GM12874 (cell line): ENCODE measurements around the gene CD2.

Source experiments
- CTCF ChIP-seq: IDR thresholded peaks from 2 replicates; pipeline ENCODE4 v1.5.1; 2011; ENCODE audit warnings: low read depth, mild to moderate bottlenecking, control low read depth, low read length, moderate library complexity; ENCODE audit not compliant: insufficient read depth

CD2 gene

GRCh38 chr1:116740296-116740695 is 13.9 kb upstream of the CD2 start:
- no peak for TF ChIP-seq CTCF

GRCh38 chr1:116740746-116741145 is 13.5 kb upstream of the CD2 start:
- no peak for TF ChIP-seq CTCF

GRCh38 chr1:116741836-116742565 is 12.2 kb upstream of the CD2 start:
- TF ChIP-seq CTCF = no peak

- no peak for TF ChIP-seq CTCF
Observed at GRCh38 chr1:116743535-116743934, 10.7 kb upstream of the CD2 start.

- no peak for TF ChIP-seq CTCF
Observed at GRCh38 chr1:116748272-116748671, 6.0 kb upstream of the CD2 start.

GRCh38 chr1:116751146-116751545 is 3.1 kb upstream of the CD2 start:
- no peak for TF ChIP-seq CTCF

- no peak for TF ChIP-seq CTCF
Observed at GRCh38 chr1:116751621-116752020, 2.6 kb upstream of the CD2 start.

GRCh38 chr1:116753312-116753711 is 918 bp upstream of the CD2 start:
- TF ChIP-seq CTCF = no peak
